GM13976 (cell line): ENCODE results near the gene TAF1B.
"Not testable (repeated sequence)": the region's sequence is repeated elsewhere in the genome, so short reads cannot be mapped to it uniquely, and the experiment has no call there.

Source experiments
- DNase-seq: peaks from one replicate; pipeline ENCODE4 v3.0.0; 2012; ENCODE audit warnings: low spot score
- in situ Hi-C: fragments of 300-500 bp; cut with MboI; formaldehyde crosslinking; loops from one replicate; pipeline ENCODE4 v1.12.0; 2022; ENCODE audit warnings: low sequenced_read_pairs, mixed read lengths, inconsistent platforms; ENCODE audit not compliant: unreplicated experiment
- TF ChIP-seq, protein P1 (sequence below): IDR thresholded peaks from 2 replicates; pipeline ENCODE4 v1.5.1; 2012; ENCODE audit warnings: borderline replicate concordance, mild to moderate bottlenecking; ENCODE audit not compliant: insufficient read depth; ENCODE audit errors: extremely low read depth, missing control alignments, control extremely low read depth

TAF1B gene

DNA sequence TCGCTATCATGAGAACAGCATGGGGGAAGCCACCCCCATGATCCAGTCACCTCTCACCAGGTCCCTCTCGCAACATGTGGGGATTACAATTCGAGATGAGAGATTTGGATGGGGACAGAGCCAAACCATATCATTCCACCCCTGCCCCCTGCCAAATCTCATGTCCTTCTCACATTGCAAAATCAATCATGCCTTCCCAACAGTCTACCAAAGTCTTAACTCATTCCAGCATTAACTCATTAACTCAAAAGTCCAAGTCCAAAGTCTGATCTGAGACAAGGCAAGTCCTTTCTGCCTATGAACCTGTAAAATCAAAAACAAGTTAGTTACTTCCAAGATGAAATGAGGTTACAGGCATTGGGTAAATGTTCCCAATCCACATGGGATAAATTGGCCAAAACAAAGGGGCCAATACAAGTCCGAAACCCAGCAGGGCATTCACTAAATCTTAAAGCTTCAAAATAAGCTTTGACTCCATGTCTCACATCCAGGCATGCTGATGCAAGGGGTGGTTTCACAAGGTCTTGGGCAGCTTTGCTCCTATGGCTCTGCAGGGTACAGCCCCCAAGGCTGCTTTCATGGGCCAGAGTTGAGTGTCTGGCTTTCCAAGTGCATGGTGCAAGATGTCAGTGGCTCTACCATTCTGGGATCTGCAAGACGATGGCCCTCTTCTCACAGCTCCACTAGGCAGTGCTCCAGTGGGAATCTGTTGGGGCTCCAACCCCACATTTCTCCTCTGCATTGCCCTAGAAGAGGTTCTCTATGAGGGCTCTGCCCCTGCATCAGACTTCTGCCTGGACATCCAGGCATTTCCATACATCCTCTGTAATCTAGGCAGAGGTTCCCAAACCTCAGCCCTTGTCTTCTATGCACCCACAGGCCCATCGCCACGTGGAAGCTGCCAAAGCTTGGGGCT lies 14.8 kb downstream of the TAF1B start:
- in situ Hi-C loops, result no loop called here
- TF ChIP-seq, protein P1, sequence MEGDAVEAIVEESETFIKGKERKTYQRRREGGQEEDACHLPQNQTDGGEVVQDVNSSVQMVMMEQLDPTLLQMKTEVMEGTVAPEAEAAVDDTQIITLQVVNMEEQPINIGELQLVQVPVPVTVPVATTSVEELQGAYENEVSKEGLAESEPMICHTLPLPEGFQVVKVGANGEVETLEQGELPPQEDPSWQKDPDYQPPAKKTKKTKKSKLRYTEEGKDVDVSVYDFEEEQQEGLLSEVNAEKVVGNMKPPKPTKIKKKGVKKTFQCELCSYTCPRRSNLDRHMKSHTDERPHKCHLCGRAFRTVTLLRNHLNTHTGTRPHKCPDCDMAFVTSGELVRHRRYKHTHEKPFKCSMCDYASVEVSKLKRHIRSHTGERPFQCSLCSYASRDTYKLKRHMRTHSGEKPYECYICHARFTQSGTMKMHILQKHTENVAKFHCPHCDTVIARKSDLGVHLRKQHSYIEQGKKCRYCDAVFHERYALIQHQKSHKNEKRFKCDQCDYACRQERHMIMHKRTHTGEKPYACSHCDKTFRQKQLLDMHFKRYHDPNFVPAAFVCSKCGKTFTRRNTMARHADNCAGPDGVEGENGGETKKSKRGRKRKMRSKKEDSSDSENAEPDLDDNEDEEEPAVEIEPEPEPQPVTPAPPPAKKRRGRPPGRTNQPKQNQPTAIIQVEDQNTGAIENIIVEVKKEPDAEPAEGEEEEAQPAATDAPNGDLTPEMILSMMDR, result no peak
- DNase-seq, result no peak

- TF ChIP-seq, protein P1, result no peak
- in situ Hi-C loops, result no loop called here
- DNase-seq, result no peak
These were observed 15.4 kb downstream of the TAF1B start for GRCh38 chr2:9858730-9859068.

- in situ Hi-C loops, result not testable (repeated sequence)
These were observed 17.8 kb downstream of the TAF1B start for GRCh38 chr2:9860922-9861580.

GRCh38 chr2:9867881-9868280 lies 24.6 kb downstream of the TAF1B start:
- in situ Hi-C loops, result no loop called here
- TF ChIP-seq, protein P1, result no peak
- no peak for DNase-seq

More at GRCh38 chr2:9860922-9861580, 17.8 kb downstream of the TAF1B start:
- not testable (repeated sequence) for DNase-seq

GRCh38 chr2:9873337-9873736 lies 30.1 kb downstream of the TAF1B start:
- DNase-seq, result no peak
- in situ Hi-C loops, result no loop called here
- TF ChIP-seq, protein P1, result no peak

- no peak for DNase-seq
- in situ Hi-C loops, result no loop called here
- TF ChIP-seq, protein P1, result no peak
These were observed 33.8 kb downstream of the TAF1B start for GRCh38 chr2:9877026-9877425.

DNA sequence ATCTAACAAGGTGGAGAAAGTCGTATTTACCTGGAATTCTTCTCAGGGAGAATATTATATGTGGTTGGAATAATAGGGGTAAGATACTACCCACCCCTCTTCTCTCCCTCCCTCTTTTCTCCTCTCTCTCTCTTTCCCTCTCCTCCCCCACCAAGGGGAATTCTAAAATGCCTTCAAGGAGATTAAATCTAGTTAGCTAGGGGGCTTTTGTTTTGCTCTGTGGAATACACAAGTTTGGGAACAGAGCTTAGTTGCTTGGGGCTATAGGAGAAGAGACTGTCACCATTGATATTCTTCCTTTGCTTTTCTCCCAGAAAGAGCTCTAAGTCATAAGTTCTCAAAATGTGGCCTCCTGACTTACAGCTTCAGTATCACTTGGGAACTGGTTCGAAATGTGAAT lies 34.5 kb downstream of the TAF1B start:
- no peak for DNase-seq
- in situ Hi-C loops, result no loop called here
- TF ChIP-seq, protein P1, result no peak
